Measurements from ENCODE around the gene ATP9B. TPM values are rescaled to one million over a fixed set of nuclear protein-coding genes. Genes with fewer than 3 reads are reported as not detected.

Gene ATP9B
- total RNA-seq, 1 donor from 2014 or later, result 45.3 TPM

DNA sequence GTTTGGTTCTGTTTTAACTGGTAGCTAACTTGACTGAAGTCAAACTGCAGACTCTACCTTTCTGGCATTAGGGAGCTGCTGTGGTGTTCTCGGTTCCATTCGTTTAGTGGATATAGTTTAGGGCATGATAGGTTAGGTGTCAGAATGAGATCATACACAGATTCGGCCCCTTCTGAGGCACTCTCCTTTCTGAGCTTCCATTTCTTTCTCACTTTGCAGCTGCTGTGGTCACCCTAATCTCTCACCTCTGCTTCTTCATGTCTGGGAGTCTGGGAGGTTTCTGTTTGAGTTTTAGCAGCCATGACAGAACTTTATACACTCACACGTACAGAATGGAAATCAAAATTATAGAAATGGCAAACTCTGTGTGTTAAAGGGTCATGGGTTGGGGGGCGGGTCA, 122.8 kb downstream of the ATP9B start:
- Mint-ChIP-seq H3K4me1 (ENCODE audit: low read depth) (no peaks in the 10 kb centered on the region), H3K27me3 (no peaks in the 10 kb centered on the region), H3K4me3 (ENCODE audit: low read depth) (no peak overlapping the region), H3K27ac (no peak overlapping the region), H3K9me3 (ENCODE audit: low read depth) (no peaks in the 10 kb centered on the region), H3K36me3 (ENCODE audit: insufficient read depth) (peaks cover 1% of the 10 kb centered on the region)
- DNase-seq (ENCODE audit: low spot score, unreplicated experiment), result no peak
- TF ChIP-seq, protein P1, sequence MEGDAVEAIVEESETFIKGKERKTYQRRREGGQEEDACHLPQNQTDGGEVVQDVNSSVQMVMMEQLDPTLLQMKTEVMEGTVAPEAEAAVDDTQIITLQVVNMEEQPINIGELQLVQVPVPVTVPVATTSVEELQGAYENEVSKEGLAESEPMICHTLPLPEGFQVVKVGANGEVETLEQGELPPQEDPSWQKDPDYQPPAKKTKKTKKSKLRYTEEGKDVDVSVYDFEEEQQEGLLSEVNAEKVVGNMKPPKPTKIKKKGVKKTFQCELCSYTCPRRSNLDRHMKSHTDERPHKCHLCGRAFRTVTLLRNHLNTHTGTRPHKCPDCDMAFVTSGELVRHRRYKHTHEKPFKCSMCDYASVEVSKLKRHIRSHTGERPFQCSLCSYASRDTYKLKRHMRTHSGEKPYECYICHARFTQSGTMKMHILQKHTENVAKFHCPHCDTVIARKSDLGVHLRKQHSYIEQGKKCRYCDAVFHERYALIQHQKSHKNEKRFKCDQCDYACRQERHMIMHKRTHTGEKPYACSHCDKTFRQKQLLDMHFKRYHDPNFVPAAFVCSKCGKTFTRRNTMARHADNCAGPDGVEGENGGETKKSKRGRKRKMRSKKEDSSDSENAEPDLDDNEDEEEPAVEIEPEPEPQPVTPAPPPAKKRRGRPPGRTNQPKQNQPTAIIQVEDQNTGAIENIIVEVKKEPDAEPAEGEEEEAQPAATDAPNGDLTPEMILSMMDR (IDR thresholded peaks at IDR 0.05; ENCODE audit: unreplicated experiment), result no peak

- TF ChIP-seq, protein P1 (IDR thresholded peaks at IDR 0.05; ENCODE audit: unreplicated experiment), result no peak
- DNase-seq (ENCODE audit: low spot score, unreplicated experiment), result no peak
- Mint-ChIP-seq H3K4me3 (ENCODE audit: low read depth) (no peak overlapping the region), H3K27me3 (no peaks in the 10 kb centered on the region), H3K4me1 (ENCODE audit: low read depth) (peaks cover 5% of the 10 kb centered on the region), H3K9me3 (ENCODE audit: low read depth) (no peaks in the 10 kb centered on the region), H3K27ac (no peak overlapping the region), H3K36me3 (ENCODE audit: insufficient read depth) (peaks cover 3% of the 10 kb centered on the region)
Observed at GRCh38 chr18:79193826-79194225, 124.6 kb downstream of the ATP9B start.

DNA sequence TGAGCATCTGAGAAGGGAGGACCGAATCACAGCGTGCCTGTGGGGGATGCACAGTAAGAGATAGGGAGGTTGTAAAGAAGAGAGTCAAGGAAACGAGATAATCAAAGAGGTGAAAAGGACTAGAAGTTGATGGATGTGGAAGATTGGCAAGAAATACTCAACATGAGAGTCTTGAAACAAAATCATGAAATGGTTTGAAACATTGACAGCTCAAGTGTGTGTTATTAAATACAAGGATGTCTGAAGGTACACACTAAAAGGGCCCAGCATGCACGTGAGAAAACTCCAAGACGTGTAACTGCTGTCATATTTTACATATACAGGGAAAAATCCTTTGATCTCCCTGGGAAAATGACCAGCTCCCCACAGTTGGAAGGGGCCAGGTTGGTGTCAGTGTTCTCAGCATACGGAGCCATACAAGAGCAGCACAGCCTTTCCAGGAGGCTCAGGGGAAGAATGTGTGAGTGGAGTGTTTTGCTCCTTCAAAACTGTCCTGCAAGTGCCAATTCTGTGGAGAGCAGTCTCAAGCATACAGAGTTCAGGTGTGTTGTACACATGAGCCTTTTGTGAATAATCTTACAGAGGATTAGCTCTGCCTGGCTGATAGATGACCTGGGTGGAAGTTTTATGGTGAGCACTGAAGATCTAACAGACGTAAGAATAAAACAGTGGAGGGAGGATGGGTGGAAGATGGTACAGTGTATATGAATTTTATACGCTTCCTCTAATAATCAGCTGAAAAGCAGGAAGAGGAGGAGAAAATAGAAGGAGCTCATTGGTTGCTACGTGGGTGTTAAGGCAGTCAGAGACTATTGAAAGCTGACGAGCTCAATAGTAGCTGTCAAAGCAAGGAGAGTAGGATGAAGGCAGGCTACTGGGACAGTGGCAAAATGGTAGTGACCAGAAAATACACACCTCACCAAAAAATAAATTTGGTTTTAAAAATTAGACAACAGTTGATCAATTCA, 126.8 kb downstream of the ATP9B start:
- Mint-ChIP-seq H3K9me3 (ENCODE audit: low read depth) (peaks cover 5% of the 10 kb centered on the region), H3K4me1 (ENCODE audit: low read depth) (peaks cover 5% of the 10 kb centered on the region), H3K27ac (no peak overlapping the region), H3K27me3 (no peaks in the 10 kb centered on the region), H3K36me3 (ENCODE audit: insufficient read depth) (peaks cover 7% of the 10 kb centered on the region), H3K4me3 (ENCODE audit: low read depth) (no peak overlapping the region)
- TF ChIP-seq, protein P1 (IDR thresholded peaks at IDR 0.05; ENCODE audit: unreplicated experiment), result no peak
- no peak for DNase-seq (ENCODE audit: low spot score, unreplicated experiment)

- Mint-ChIP-seq H3K36me3 (ENCODE audit: insufficient read depth) (peaks cover 7% of the 10 kb centered on the region), H3K4me1 (ENCODE audit: low read depth) (peaks cover 5% of the 10 kb centered on the region), H3K27ac (peak overlapping the region; percentile 31), H3K4me3 (ENCODE audit: low read depth) (no peak overlapping the region), H3K27me3 (no peaks in the 10 kb centered on the region), H3K9me3 (ENCODE audit: low read depth) (peaks cover 5% of the 10 kb centered on the region)
- DNase-seq (ENCODE audit: low spot score, unreplicated experiment), result no peak
- TF ChIP-seq, protein P1 (IDR thresholded peaks at IDR 0.05; ENCODE audit: unreplicated experiment), result no peak
Observed at GRCh38 chr18:79197531-79197930, 128.3 kb downstream of the ATP9B start.

GRCh38 chr18:79199691-79200374, 130.6 kb downstream of the ATP9B start:
- no peak for DNase-seq (ENCODE audit: low spot score, unreplicated experiment)
- Mint-ChIP-seq H3K4me1 (ENCODE audit: low read depth) (peaks cover 5% of the 10 kb centered on the region), H3K27me3 (no peaks in the 10 kb centered on the region), H3K4me3 (ENCODE audit: low read depth) (no peak overlapping the region), H3K9me3 (ENCODE audit: low read depth) (peaks cover 5% of the 10 kb centered on the region), H3K27ac (no peak overlapping the region), H3K36me3 (ENCODE audit: insufficient read depth) (peaks cover 7% of the 10 kb centered on the region)
- TF ChIP-seq, protein P1 (IDR thresholded peaks at IDR 0.05; ENCODE audit: unreplicated experiment), result no peak

Measured in progenitor cell of endocrine pancreas (in vitro differentiated cells).